Endothelial cell of umbilical vein (primary cell): ENCODE measurements around the gene C14orf93. TPM values are rescaled to one million over a fixed set of nuclear protein-coding genes. Genes with fewer than 3 reads are reported as not detected.
A peak's percentile ranks its signal among the peaks of the same experiment; 100 is the strongest.

Experiments
- BruUV-seq: library from RNA; stranded (reverse); fragments of 400-500 nt; replicated peaks from 2 replicates; lab custom pipeline; 2021; lab: Mats Ljungman, UMichigan
- CTCF ChIA-PET: fragments of 300-600, 350-600 bp; sonication (Branson Sonifier 250); formaldehyde crosslinking; loops from one replicate; lab custom pipeline; 2021; ENCODE audit warnings: antibody characterized with exemption, inconsistent platforms; lab: Charles Lee
- POLR2A ChIA-PET: fragments of 300-600, 350-600 bp; sonication (Branson Sonifier 250); formaldehyde crosslinking; loops from one replicate; lab custom pipeline; 2021; ENCODE audit warnings: antibody characterized with exemption, inconsistent platforms; lab: Charles Lee
- DNase-seq: peaks from one replicate; pipeline ENCODE4 v3.0.0-alpha.2; 2011; ENCODE audit warnings: low read depth, low spot score
- FAIRE-seq: peaks from 2 replicates; lab custom pipeline; 2011; peaks lifted over from hg19 to GRCh38; lab: Jason Lieb, UNC
- H2AFZ ChIP-seq: 2 replicates; pipeline ENCODE4 v1.6.0; 2012; ENCODE audit warnings: low read depth, low read length, control low read depth, inconsistent platforms
- H3K27ac ChIP-seq: 2 replicates; pipeline ENCODE4 v1.5.1; 2011; ENCODE audit warnings: low read depth, mild to moderate bottlenecking, control low read depth, low read length, moderate library complexity; ENCODE audit not compliant: insufficient read depth
- H3K27me3 ChIP-seq, 2 experiments: 2 replicates each; pipeline versions ENCODE4 v1.6.0 to v1.6.1; 2011; ENCODE audit warnings: low read length in 2 of 2, mixed read lengths in 1 of 2; ENCODE audit not compliant: control insufficient read depth in 2 of 2, insufficient read depth in 2 of 2
- H3K36me3 ChIP-seq, 2 experiments: 2 replicates in 1 of 2; 3 replicates in 1 of 2; pipeline ENCODE4 v1.5.1; 2011; ENCODE audit warnings: low read length in 2 of 2, mild to moderate bottlenecking in 1 of 2, moderate library complexity in 1 of 2; ENCODE audit not compliant: control insufficient read depth in 2 of 2, insufficient read depth in 2 of 2; ENCODE audit errors: extremely low read depth in 1 of 2
- H3K4me1 ChIP-seq: 3 replicates; pipeline ENCODE4 v1.5.1; 2011; ENCODE audit warnings: mild to moderate bottlenecking, low read length; ENCODE audit not compliant: control insufficient read depth, insufficient read depth; ENCODE audit errors: extremely low read depth
- H3K4me2 ChIP-seq: 2 replicates; pipeline ENCODE4 v1.6.1; 2011; ENCODE audit warnings: low read length, control low read depth, mixed read lengths; ENCODE audit not compliant: insufficient read depth
- H3K4me3 ChIP-seq, 3 experiments: fragments of 200-600 bp in 1 of 3; sonication (generic), shearing (Covaris generic) in 1 of 3; replicated peaks in 1 of 3; 2 replicates each; pipeline ENCODE4 v1.5.1; 2011 to 2016; ENCODE audit warnings: control low read depth in 3 of 3, low read length in 3 of 3, mild to moderate bottlenecking in 2 of 3, inconsistent platforms in 1 of 3, low read depth in 1 of 3, moderate library complexity in 1 of 3; ENCODE audit not compliant: insufficient read depth in 1 of 3
- H3K79me2 ChIP-seq: 2 replicates; pipeline ENCODE4 v1.6.0; 2012; ENCODE audit warnings: low read length, inconsistent platforms; ENCODE audit not compliant: control insufficient read depth, insufficient read depth
- H3K9ac ChIP-seq: replicated peaks from 2 replicates; pipeline ENCODE3; 2011; ENCODE audit warnings: low read length, control low read depth; ENCODE audit not compliant: insufficient read depth; ENCODE audit errors: extremely low read depth
- H3K9me1 ChIP-seq: replicated peaks from 3 replicates; pipeline ENCODE4 v1.6.0; 2011; ENCODE audit warnings: mild to moderate bottlenecking, low read length; ENCODE audit not compliant: control insufficient read depth, insufficient read depth; ENCODE audit errors: extremely low read depth
- H3K9me3 ChIP-seq: replicated peaks from 2 replicates; pipeline ENCODE4 v1.5.1; 2012; ENCODE audit warnings: low read length, inconsistent platforms; ENCODE audit not compliant: control insufficient read depth, insufficient read depth
- H4K20me1 ChIP-seq: replicated peaks from 2 replicates; pipeline ENCODE3; 2011; ENCODE audit warnings: mild to moderate bottlenecking, low read length; ENCODE audit not compliant: control insufficient read depth, insufficient read depth; ENCODE audit errors: extremely low read depth
- CTCF ChIP-seq, 2 donors: IDR thresholded peaks; 1 replicate in 1 of 2; 2 replicates in 1 of 2; pipeline ENCODE4 v1.5.1; 2011; ENCODE audit warnings: low read length in 2 of 2, mild to moderate bottlenecking in 2 of 2, moderate library complexity in 2 of 2, control low read depth in 1 of 2, inconsistent platforms in 1 of 2, low read depth in 1 of 2; ENCODE audit not compliant: insufficient read depth in 1 of 2; ENCODE audit errors: extremely low read depth in 1 of 2
- EZH2 ChIP-seq: IDR thresholded peaks from 2 replicates; pipeline ENCODE4 v1.6.1; 2012; ENCODE audit warnings: borderline replicate concordance, low read depth, mild to moderate bottlenecking, moderate library complexity, low read length, inconsistent platforms; ENCODE audit not compliant: severe bottlenecking
- FOS ChIP-seq: IDR thresholded peaks from 2 replicates; pipeline ENCODE4 v1.6.1; 2011; ENCODE audit warnings: mild to moderate bottlenecking, low read length, moderate library complexity, borderline replicate concordance; ENCODE audit not compliant: insufficient read depth
- GATA2 ChIP-seq: IDR thresholded peaks from 2 replicates; pipeline ENCODE4 v1.7.0; 2011; ENCODE audit warnings: low read depth, mild to moderate bottlenecking, moderate library complexity, mixed read lengths, low read length; ENCODE audit not compliant: insufficient read length, insufficient read depth
- JUN ChIP-seq: IDR thresholded peaks from 2 replicates; pipeline ENCODE4 v1.6.1; 2011; ENCODE audit warnings: borderline replicate concordance, low read depth; ENCODE audit not compliant: insufficient read length, insufficient read depth
- MAX ChIP-seq: IDR thresholded peaks from 2 replicates; pipeline ENCODE4 v1.6.1; 2011; ENCODE audit not compliant: insufficient read depth, insufficient read length
- MYC ChIP-seq: IDR thresholded peaks from one replicate; pipeline ENCODE4 v1.6.1; 2011; ENCODE audit warnings: mild to moderate bottlenecking, low read depth, low read length
- POLR2A ChIP-seq: IDR thresholded peaks from 2 replicates; pipeline ENCODE4 v1.6.1; 2012; ENCODE audit warnings: low read depth, mild to moderate bottlenecking, control low read depth, low read length
- POLR2AphosphoS5 ChIP-seq: IDR thresholded peaks from 2 replicates; pipeline ENCODE4 v1.6.1; 2012; ENCODE audit warnings: low read depth, mild to moderate bottlenecking, control low read depth, low read length, moderate library complexity; ENCODE audit not compliant: insufficient read depth
- dilution Hi-C: fragments of 300-500 bp; cut with MboI; formaldehyde crosslinking; loops from one replicate; pipeline ENCODE4 v1.15.0; 2019; ENCODE audit warnings: low sequenced_read_pairs; ENCODE audit not compliant: extremely low pct_ligation_motif_present
- intact Hi-C: fragments of 100-400 bp; cut with micrococcal nuclease; formaldehyde crosslinking; loops from one replicate; pipeline ENCODE4 v1.10.0; 2022
- polyA plus RNA-seq, 4 experiments: library from polyadenylated mRNA; depleted of rRNA in 3 of 4; stranded (reverse) in 3 of 4; unstranded in 1 of 4; fragments of >200 nt; gene quantifications; 2 replicates each; pipeline versions ENCODE4 v1.2.1 to v1.2.3, GENCODE V29; 2011 to 2012; ENCODE audit warnings: missing spikeins in 1 of 4
- total RNA-seq: library from RNA; stranded (reverse); gene quantifications from 2 replicates; pipeline ENCODE4 v1.2.3, GENCODE V29; 2021

C14orf93 gene
- total and polyA plus RNA-seq, 2 donors (not counting 3 experiments of a cell fraction or from before 2014, with no cell fraction given): 7.1 to 9.2 TPM

GRCh38 chr14:23009483-23009938 lies 432 bp downstream of the C14orf93 start:
- peaks cover 29% of the 10 kb centered on the region for H3K4me1 ChIP-seq
- peak overlapping the region; percentile 8 to 73 (median 57) for H3K4me3 ChIP-seq
- intact Hi-C loops: no loop called here
- H3K4me2 ChIP-seq: peak overlapping the region; percentile 79
- no peak for FAIRE-seq
- peak overlapping the region; percentile 33 for H2AFZ ChIP-seq
- dilution Hi-C loops: no loop called here
- H3K9me3 ChIP-seq: no peaks in the 10 kb centered on the region
- no peaks in the 10 kb centered on the region for H3K27me3 ChIP-seq
- ChIA-PET POLR2A (no interaction called here), CTCF (interaction anchor here (1.2 to 4.1 kb wide), 3 partner anchors 14 to 48 kb away, joined by 4 to 69 read pairs (median 7); partner anchors contain the start of gene CDH24)
- H3K9me1 ChIP-seq: no peaks in the 10 kb centered on the region
- H3K9ac ChIP-seq: peak overlapping the region; percentile 59
- no peak for TF ChIP-seq POLR2A
- TF ChIP-seq MAX: no peak
- no peak for TF ChIP-seq FOS
- TF ChIP-seq EZH2: no peak
- no peak for TF ChIP-seq POLR2AphosphoS5
- TF ChIP-seq CTCF (IDR thresholded peaks at IDR 0.05; ENCODE audit: extremely low read depth in 1 of 2, insufficient read depth in 1 of 2, low read depth in 1 of 2, low read length in 2 of 2): no peak
- no peak for TF ChIP-seq JUN
- TF ChIP-seq GATA2: no peak
- TF ChIP-seq MYC: no peak
- no peak for DNase-seq
- H4K20me1 ChIP-seq: no peaks in the 10 kb centered on the region
- TSS peak; percentile 64 for BruUV-seq
- H3K79me2 ChIP-seq: no peaks in the 10 kb centered on the region
- no peaks in the 10 kb centered on the region for H3K36me3 ChIP-seq
- peak overlapping the region; percentile 44 for H3K27ac ChIP-seq
